GM12801 (cell line): ENCODE results near the gene PTPN23.

Source experiments
- CTCF ChIP-seq: IDR thresholded peaks from one replicate; pipeline ENCODE4 v1.5.1; 2011; ENCODE audit warnings: control low read depth; ENCODE audit not compliant: insufficient read length; ENCODE audit errors: extremely low read depth

Gene PTPN23

GRCh38 chr3:47385007-47385406, 4.2 kb downstream of the PTPN23 start:
- no peak for TF ChIP-seq CTCF

- TF ChIP-seq CTCF: no peak
Observed at GRCh38 chr3:47385796-47386195, 5.0 kb downstream of the PTPN23 start.

GRCh38 chr3:47392933-47393332, 12.1 kb downstream of the PTPN23 start:
- no peak for TF ChIP-seq CTCF

- no peak for TF ChIP-seq CTCF
Observed at GRCh38 chr3:47394140-47394870, 13.5 kb downstream of the PTPN23 start.

- no peak for TF ChIP-seq CTCF
Observed at GRCh38 chr3:47394881-47395280, 14.1 kb downstream of the PTPN23 start.

- TF ChIP-seq CTCF: no peak
Observed at GRCh38 chr3:47398228-47398627, 17.4 kb downstream of the PTPN23 start.

- TF ChIP-seq CTCF: no peak
Observed at GRCh38 chr3:47399016-47399415, 18.2 kb downstream of the PTPN23 start.
